SKM-1 (cell line): ENCODE data around the gene FOSB.
A peak's percentile ranks its signal among the peaks of the same experiment; 100 is the strongest.

Source experiments
- DNase-seq: peaks from one replicate; lab custom pipeline; 2025; ENCODE audit not compliant: unreplicated experiment; lab: John Stamatoyannopoulos, UW

Gene FOSB

GRCh38 chr19:45467115-45467455 is 711 bp upstream of the FOSB start:
- no peak for DNase-seq

- DNase-seq = no peak
Measured at GRCh38 chr19:45468159-45468651, 409 bp downstream of the FOSB start.

DNA sequence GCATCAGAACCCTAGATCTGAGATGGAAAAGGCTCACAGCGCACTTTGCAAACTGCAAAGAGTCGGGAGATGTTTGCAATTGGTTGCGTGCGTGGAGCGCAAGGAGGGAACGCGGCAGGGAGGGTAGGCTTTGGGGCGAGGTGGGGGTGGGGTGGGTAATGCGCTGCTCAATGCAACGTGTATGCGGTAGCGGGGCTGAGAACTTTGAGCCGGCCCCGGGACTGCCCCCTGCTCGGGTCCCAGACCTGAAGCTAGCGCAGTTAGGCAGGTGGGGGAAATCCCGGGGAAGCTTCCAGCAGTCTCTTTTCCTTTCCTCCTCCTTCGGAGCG is 971 bp downstream of the FOSB start:
- no peak for DNase-seq

- peak; percentile 57 for DNase-seq
Measured at GRCh38 chr19:45469132-45469944, 1.5 kb downstream of the FOSB start.

DNA sequence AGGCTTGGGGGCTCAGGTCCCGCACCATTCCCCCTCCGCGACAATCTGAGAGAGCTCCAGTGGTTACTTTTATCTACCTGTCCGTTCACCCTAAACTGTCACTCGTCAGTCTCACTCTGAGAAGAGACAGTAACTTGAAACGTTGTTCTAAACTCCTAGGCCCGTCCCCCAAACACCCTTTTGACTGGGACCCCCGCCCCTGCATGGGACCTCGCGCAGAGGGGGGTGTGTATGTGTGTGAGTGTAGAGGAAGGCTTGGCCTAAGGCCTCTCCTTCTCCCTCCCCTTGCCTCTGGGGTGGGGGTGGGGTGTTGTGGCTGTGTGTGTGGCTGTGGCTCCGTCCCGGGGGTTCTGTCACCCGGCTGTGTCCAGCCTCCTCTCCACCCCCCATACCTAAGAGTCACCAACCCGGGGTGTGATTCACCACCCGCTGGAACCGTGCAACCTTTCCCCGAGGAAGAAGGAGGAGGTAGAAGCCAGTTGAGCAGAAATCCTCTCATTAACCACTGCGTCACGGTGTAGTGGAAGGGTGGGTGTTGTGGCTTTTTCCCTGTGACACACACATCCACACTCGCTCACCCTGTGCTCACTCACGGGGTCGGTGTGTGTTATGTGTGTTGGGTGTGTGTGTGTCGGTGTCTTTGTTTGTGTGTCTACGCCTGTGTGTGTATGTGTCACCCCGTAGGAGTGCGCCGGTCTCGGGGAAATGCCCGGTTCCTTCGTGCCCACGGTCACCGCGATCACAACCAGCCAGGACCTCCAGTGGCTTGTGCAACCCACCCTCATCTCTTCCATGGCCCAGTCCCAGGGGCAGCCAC is 2.4 kb downstream of the FOSB start:
- DNase-seq = no peak

- DNase-seq = no peak
Measured at GRCh38 chr19:45470762-45471081, 2.9 kb downstream of the FOSB start.

GRCh38 chr19:45471111-45471930 is 3.5 kb downstream of the FOSB start:
- DNase-seq = no peak

DNA sequence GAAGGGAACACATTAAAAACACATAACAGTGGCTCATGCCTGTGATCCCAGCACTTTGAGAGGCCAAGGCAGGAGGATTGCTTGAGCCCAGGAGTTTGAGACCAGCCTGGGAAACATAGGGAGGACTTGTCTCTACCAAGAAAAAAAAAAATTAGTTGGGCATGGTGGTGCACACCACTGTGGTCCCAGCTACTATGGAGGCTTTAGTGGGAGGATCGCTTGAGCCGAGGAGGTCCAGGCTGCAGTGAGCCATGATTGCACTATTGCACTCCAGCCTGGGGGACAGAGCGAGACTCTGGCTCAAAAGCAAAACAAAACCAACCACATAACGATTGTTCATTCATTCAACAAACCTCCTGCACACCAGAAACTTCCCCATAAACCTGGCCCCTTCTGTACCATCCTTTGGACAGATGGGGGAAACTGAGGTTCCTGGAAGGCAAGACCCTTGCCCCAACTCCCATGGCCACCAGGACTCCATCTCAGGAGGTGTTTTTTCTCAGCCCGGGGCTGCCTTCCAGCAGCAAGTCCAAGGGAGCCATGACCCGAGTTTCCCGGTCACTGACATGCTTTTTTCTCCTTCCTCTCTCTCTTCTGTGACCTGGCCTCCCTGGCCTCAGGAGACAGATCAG is 4.3 kb downstream of the FOSB start:
- DNase-seq = no peak

DNA sequence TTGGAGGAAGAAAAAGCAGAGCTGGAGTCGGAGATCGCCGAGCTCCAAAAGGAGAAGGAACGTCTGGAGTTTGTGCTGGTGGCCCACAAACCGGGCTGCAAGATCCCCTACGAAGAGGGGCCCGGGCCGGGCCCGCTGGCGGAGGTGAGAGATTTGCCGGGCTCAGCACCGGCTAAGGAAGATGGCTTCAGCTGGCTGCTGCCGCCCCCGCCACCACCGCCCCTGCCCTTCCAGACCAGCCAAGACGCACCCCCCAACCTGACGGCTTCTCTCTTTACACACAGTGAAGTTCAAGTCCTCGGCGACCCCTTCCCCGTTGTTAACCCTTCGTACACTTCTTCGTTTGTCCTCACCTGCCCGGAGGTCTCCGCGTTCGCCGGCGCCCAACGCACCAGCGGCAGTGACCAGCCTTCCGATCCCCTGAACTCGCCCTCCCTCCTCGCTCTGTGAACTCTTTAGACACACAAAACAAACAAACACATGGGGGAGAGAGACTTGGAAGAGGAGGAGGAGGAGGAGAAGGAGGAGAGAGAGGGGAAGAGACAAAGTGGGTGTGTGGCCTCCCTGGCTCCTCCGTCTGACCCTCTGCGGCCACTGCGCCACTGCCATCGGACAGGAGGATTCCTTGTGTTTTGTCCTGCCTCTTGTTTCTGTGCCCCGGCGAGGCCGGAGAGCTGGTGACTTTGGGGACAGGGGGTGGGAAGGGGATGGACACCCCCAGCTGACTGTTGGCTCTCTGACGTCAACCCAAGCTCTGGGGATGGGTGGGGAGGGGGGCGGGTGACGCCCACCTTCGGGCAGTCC is 5.0 kb downstream of the FOSB start:
- no peak for DNase-seq

DNA sequence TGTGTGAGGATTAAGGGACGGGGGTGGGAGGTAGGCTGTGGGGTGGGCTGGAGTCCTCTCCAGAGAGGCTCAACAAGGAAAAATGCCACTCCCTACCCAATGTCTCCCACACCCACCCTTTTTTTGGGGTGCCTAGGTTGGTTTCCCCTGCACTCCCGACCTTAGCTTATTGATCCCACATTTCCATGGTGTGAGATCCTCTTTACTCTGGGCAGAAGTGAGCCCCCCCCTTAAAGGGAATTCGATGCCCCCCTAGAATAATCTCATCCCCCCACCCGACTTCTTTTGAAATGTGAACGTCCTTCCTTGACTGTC is 5.5 kb downstream of the FOSB start:
- no peak for DNase-seq

GRCh38 chr19:45473682-45474605 is 6.1 kb downstream of the FOSB start:
- DNase-seq = no peak

GRCh38 chr19:45474606-45475521 is 7.1 kb downstream of the FOSB start:
- no peak for DNase-seq

DNA sequence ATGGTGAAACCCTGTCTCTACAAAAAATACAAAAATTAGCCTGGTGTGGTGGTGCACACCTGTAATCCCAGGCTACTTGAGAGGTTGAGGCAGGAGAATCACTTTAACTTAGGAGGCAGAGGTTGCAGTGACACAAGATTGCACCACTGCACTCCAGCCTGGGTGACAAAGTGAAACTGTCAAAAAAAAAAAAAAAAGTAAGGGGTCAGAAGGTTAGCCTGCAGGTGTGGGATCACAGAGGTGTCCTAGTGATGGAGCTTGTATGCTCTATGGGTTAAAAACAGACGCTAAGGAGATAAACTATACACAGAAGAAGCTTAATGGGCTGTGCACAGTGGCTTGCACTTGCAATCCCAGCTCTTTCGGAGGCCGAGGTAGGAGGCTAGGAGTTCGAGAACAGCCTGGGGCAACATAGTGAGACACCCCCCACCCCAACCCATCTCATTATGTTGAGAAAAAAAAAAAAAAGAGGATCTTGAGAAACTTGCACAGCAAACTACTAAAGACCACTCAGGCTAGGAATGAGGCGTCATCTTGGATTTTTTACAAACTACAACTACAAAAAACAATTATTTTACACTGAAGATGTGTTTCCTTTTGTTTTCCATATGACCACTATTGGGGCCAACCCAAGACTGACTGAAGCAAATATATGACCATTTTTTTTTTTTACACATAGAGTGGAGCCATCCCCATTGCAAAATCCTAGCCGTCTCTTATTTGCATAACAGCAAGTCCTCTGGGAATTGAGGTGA is 7.9 kb downstream of the FOSB start:
- no peak for DNase-seq

DNA sequence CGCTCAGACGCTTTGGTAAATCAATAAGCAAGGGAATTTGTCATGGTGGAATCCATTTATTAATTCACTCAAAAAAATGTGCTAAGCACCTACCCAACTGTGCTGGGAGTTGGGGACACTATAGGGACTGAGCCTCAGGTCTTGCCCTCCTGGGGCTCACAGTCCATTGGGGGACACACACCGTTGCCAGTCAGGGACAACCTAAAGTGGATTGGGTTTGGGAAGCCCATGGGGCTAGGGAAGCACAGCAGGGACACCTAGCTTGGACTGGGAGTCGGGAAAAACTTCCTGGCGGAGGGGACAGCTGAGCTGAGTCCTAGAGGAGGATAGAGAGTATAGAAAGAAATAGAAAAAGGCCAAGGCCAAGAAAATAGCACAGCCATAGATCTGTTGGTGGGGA is 8.5 kb downstream of the FOSB start:
- DNase-seq = no peak

- no peak for DNase-seq
Measured at GRCh38 chr19:45477186-45477585, 9.4 kb downstream of the FOSB start.

- DNase-seq = no peak
Measured at GRCh38 chr19:45477713-45478453, 10.1 kb downstream of the FOSB start.
